CD14-positive monocyte (primary cell): ENCODE data around the gene TP73. TPM values are rescaled to one million over a fixed set of nuclear protein-coding genes. Genes with fewer than 3 reads are reported as not detected.

Experiments used
- DNase-seq, 3 donors: peaks; one replicate each; pipeline ENCODE4 v3.0.0-alpha.2; 2011 to 2022
- H2AFZ ChIP-seq: 2 replicates; pipeline ENCODE4 v1.6.0; 2012; ENCODE audit warnings: mild to moderate bottlenecking, low read depth, low read length, inconsistent platforms; ENCODE audit not compliant: insufficient read depth, poor library complexity, severe bottlenecking
- H3K27ac ChIP-seq, 2 donors: 1 replicate in 1 of 2; 2 replicates in 1 of 2; pipeline ENCODE4 v1.5.1; 2012 to 2013; ENCODE audit warnings: low read length in 2 of 2, control low read depth in 1 of 2, inconsistent platforms in 1 of 2, low read depth in 1 of 2, mild to moderate bottlenecking in 1 of 2
- H3K27me3 ChIP-seq, 2 donors: one replicate each; pipeline versions ENCODE4 v1.6.0 to v1.6.1; 2011 to 2013; ENCODE audit warnings: low read length in 2 of 2; ENCODE audit not compliant: control insufficient read depth in 2 of 2, insufficient read depth in 2 of 2
- H3K36me3 ChIP-seq, 2 donors: replicated peaks in 1 of 2; 1 replicate in 1 of 2; 2 replicates in 1 of 2; pipeline versions ENCODE4 v1.5.1 to v1.6.1; 2012 to 2013; ENCODE audit warnings: low read length in 2 of 2, control low read depth in 1 of 2, inconsistent platforms in 1 of 2, mild to moderate bottlenecking in 1 of 2; ENCODE audit not compliant: insufficient read depth in 2 of 2, control insufficient read depth in 1 of 2
- H3K4me1 ChIP-seq, 2 donors: 1 replicate in 1 of 2; 2 replicates in 1 of 2; pipeline versions ENCODE4 v1.5.1 to v1.6.1; 2012 to 2013; ENCODE audit warnings: low read length in 2 of 2, control low read depth in 1 of 2, inconsistent platforms in 1 of 2, mild to moderate bottlenecking in 1 of 2, moderate library complexity in 1 of 2; ENCODE audit not compliant: insufficient read depth in 2 of 2, control insufficient read depth in 1 of 2
- H3K4me2 ChIP-seq: replicated peaks from 2 replicates; pipeline ENCODE3; 2012; ENCODE audit warnings: low read length, moderate library complexity, mild to moderate bottlenecking; ENCODE audit not compliant: poor library complexity, severe bottlenecking; ENCODE audit errors: extremely low read depth
- H3K4me3 ChIP-seq, 3 experiments: fragments of 200-600 bp in 1 of 3; sonication (generic) in 1 of 3; replicated peaks in 1 of 3; 1 replicate in 2 of 3; 2 replicates in 1 of 3; pipeline ENCODE4 v1.5.1; 2011 to 2013; ENCODE audit warnings: low read length in 3 of 3, mild to moderate bottlenecking in 3 of 3, control low read depth in 2 of 3, low read depth in 2 of 3, inconsistent platforms in 1 of 3, moderate library complexity in 1 of 3
- H3K79me2 ChIP-seq: 2 replicates; pipeline ENCODE4 v1.6.0; 2012; ENCODE audit warnings: mild to moderate bottlenecking, control low read depth, inconsistent platforms, low read length, moderate library complexity; ENCODE audit not compliant: insufficient read depth
- H3K9ac ChIP-seq: 2 replicates; pipeline ENCODE4 v1.6.0; 2017; ENCODE audit warnings: low read length, mild to moderate bottlenecking; ENCODE audit not compliant: insufficient read depth, poor library complexity, severe bottlenecking
- H3K9me3 ChIP-seq, 2 donors: replicated peaks in 1 of 2; 1 replicate in 1 of 2; 2 replicates in 1 of 2; pipeline versions ENCODE4 v1.5.1 to v1.6.1; 2012 to 2013; ENCODE audit warnings: low read length in 2 of 2, control low read depth in 1 of 2; ENCODE audit not compliant: control insufficient read depth in 1 of 2, insufficient read depth in 1 of 2
- H4K20me1 ChIP-seq: 2 replicates; pipeline ENCODE4 v1.6.0; 2012; ENCODE audit warnings: mild to moderate bottlenecking, low read length, control low read depth, moderate library complexity; ENCODE audit not compliant: insufficient read depth
- H3K27ac Mint-ChIP-seq, 7 donors: one replicate each; pipeline ENCODE4 v1.8.0; 2020; ENCODE audit warnings: mild to moderate bottlenecking in 7 of 7, mixed read lengths in 7 of 7, moderate library complexity in 6 of 7, inconsistent platforms in 2 of 7
- H3K27me3 Mint-ChIP-seq, 3 donors: one replicate each; pipeline ENCODE4 v1.8.0; 2021 to 2022; ENCODE audit warnings: low read depth in 3 of 3, mild to moderate bottlenecking in 3 of 3, mixed read lengths in 3 of 3, moderate library complexity in 3 of 3, inconsistent platforms in 1 of 3
- H3K36me3 Mint-ChIP-seq, 2 donors: one replicate each; pipeline ENCODE4 v1.8.0; 2020; ENCODE audit warnings: mixed read lengths in 2 of 2, inconsistent platforms in 1 of 2, mild to moderate bottlenecking in 1 of 2
- H3K4me1 Mint-ChIP-seq: one replicate; pipeline ENCODE4 v1.8.0; 2020; ENCODE audit warnings: mild to moderate bottlenecking, mixed read lengths
- H3K4me3 Mint-ChIP-seq, 2 donors: one replicate each; pipeline ENCODE4 v1.8.0; 2020; ENCODE audit warnings: mild to moderate bottlenecking in 2 of 2, mixed read lengths in 2 of 2, moderate library complexity in 1 of 2
- H3K9me3 Mint-ChIP-seq, 7 donors: one replicate each; pipeline ENCODE4 v1.8.0; 2020 to 2022; ENCODE audit warnings: mixed read lengths in 7 of 7, mild to moderate bottlenecking in 6 of 7, moderate library complexity in 6 of 7, inconsistent platforms in 2 of 7
- CTCF ChIP-seq: fragments of 200-600 bp; IDR thresholded peaks from one replicate; pipeline ENCODE4 v1.8.0; 2022; ENCODE audit warnings: antibody characterized with exemption, mild to moderate bottlenecking
- WGBS: methylation state at CpG from one replicate; pipeline ENCODE4 v1.1.5; 2013; ENCODE audit warnings: missing lambda C conversion rate; ENCODE audit not compliant: insufficient coverage; 5-methylcytosine and 5-hydroxymethylcytosine counted together
- intact Hi-C, 2 donors: fragments of 100-400 bp; cut with micrococcal nuclease; formaldehyde crosslinking; loops; one replicate each; pipeline versions ENCODE4 v1.15.0 to v1.15.1; 2023
- polyA plus RNA-seq, 3 donors: library from polyadenylated mRNA; depleted of rRNA in 1 of 3; unstranded in 2 of 3; stranded (reverse) in 1 of 3; fragments of 300-500 nt in 2 of 3; fragments of >200 nt in 1 of 3; fragmentation: Illumina TruSeq in 2 of 3; gene quantifications; 1 replicate in 2 of 3; 2 replicates in 1 of 3; pipeline ENCODE4 v1.2.3, GENCODE V29; 2012 to 2021

TP73 gene
- polyA plus RNA-seq, 3 donors, result 0.21 to 0.42 TPM; not detected in 1

GRCh38 chr1:3712573-3713535, 60.5 kb downstream of the TP73 start:
- 83% methylated on average over 17 of the region's 19 CpGs for WGBS
- H3K27ac Mint-ChIP-seq, result no peak overlapping the region
- peaks cover 11 to 36% (median 13%) of the 10 kb centered on the region in 3 donors for H3K27me3 Mint-ChIP-seq
- H3K9ac ChIP-seq, result no peak overlapping the region
- H3K36me3 Mint-ChIP-seq, result no peaks in the 10 kb centered on the region
- intact Hi-C loops, result no loop called here
- no peak overlapping the region for H3K27ac ChIP-seq
- no peak overlapping the region for H2AFZ ChIP-seq
- H3K36me3 ChIP-seq, result no peaks in the 10 kb centered on the region
- no peak for TF ChIP-seq CTCF
- no peaks in the 10 kb centered on the region for H4K20me1 ChIP-seq
- peaks cover 0 to 20% of the 10 kb centered on the region in 2 donors for H3K27me3 ChIP-seq
- H3K9me3 ChIP-seq, result no peaks in the 10 kb centered on the region
- no peak overlapping the region for H3K4me3 Mint-ChIP-seq
- no peaks in the 10 kb centered on the region for H3K79me2 ChIP-seq
- no peak overlapping the region for H3K4me3 ChIP-seq
- H3K9me3 Mint-ChIP-seq, result peaks cover 0 to 1% (median 0%) of the 10 kb centered on the region in 7 donors
- no peak for DNase-seq
- no peaks in the 10 kb centered on the region for H3K4me1 Mint-ChIP-seq
- no peak overlapping the region for H3K4me2 ChIP-seq
- H3K4me1 ChIP-seq, result peaks cover 0 to 3% of the 10 kb centered on the region in 2 donors

GRCh38 chr1:3713840-3714239, 61.5 kb downstream of the TP73 start:
- H3K4me3 Mint-ChIP-seq, result no peak overlapping the region
- Histone ChIP-seq H2AFZ (no peak overlapping the region), H3K9ac (no peak overlapping the region), H3K79me2 (no peaks in the 10 kb centered on the region), H3K4me3 (no peak overlapping the region), H4K20me1 (no peaks in the 10 kb centered on the region), H3K4me1 (peaks cover 0 to 3% of the 10 kb centered on the region in 2 donors), H3K9me3 (no peaks in the 10 kb centered on the region), H3K4me2 (no peak overlapping the region), H3K27ac (no peak overlapping the region), H3K36me3 (no peaks in the 10 kb centered on the region), H3K27me3 (peaks cover 0 to 11% of the 10 kb centered on the region in 2 donors)
- no peak for DNase-seq
- no peaks in the 10 kb centered on the region for H3K4me1 Mint-ChIP-seq
- H3K27me3 Mint-ChIP-seq, result peaks cover 9 to 31% (median 11%) of the 10 kb centered on the region in 3 donors
- 93% methylated on average over 3 of the region's 7 CpGs for WGBS
- H3K36me3 Mint-ChIP-seq, result no peaks in the 10 kb centered on the region
- H3K27ac Mint-ChIP-seq, result no peak overlapping the region
- intact Hi-C loops, result no loop called here
- no peak for TF ChIP-seq CTCF
- peaks cover 0 to 1% (median 0%) of the 10 kb centered on the region in 7 donors for H3K9me3 Mint-ChIP-seq
